Hepatocyte (in vitro differentiated cells): ENCODE data around the gene LY6G5B. TPM values are rescaled to one million over a fixed set of nuclear protein-coding genes. Genes with fewer than 3 reads are reported as not detected.

Experiments used
- DNase-seq: peaks from one replicate; pipeline ENCODE4 v3.0.0-alpha.2; 2016; ENCODE audit warnings: low spot score
- H2AFZ ChIP-seq: fragments of 200-600 bp; sonication (generic); 2 replicates; pipeline ENCODE4 v1.6.0; 2016; ENCODE audit warnings: antibody characterized with exemption, mild to moderate bottlenecking
- H3K27ac ChIP-seq: fragments of 200-600 bp; sonication (generic); 2 replicates; pipeline ENCODE4 v1.5.1; 2016; ENCODE audit warnings: mild to moderate bottlenecking
- H3K27me3 ChIP-seq: fragments of 200-600 bp; sonication (generic); 2 replicates; pipeline ENCODE4 v1.6.1; 2016
- H3K36me3 ChIP-seq: fragments of 200-600 bp; sonication (generic); replicated peaks from 2 replicates; pipeline ENCODE4 v1.5.1; 2016; ENCODE audit warnings: low read depth; ENCODE audit not compliant: insufficient read depth
- H3K4me1 ChIP-seq: fragments of 200-600 bp; sonication (generic); 2 replicates; pipeline ENCODE4 v1.5.1; 2016; ENCODE audit warnings: mild to moderate bottlenecking, moderate library complexity; ENCODE audit not compliant: insufficient read depth
- H3K4me2 ChIP-seq: fragments of 200-600 bp; sonication (generic); 2 replicates; pipeline ENCODE4 v1.6.0; 2016
- H3K4me3 ChIP-seq: fragments of 200-600 bp; sonication (generic); 2 replicates; pipeline ENCODE4 v1.5.1; 2016; ENCODE audit warnings: mild to moderate bottlenecking
- H3K79me2 ChIP-seq: fragments of 200-600 bp; sonication (generic); 2 replicates; pipeline ENCODE4 v1.6.0; 2017; ENCODE audit warnings: mild to moderate bottlenecking
- H3K9me2 ChIP-seq: fragments of 200-600 bp; sonication (generic); replicated peaks from 2 replicates; pipeline ENCODE4 v1.6.0; 2017; ENCODE audit warnings: mild to moderate bottlenecking; ENCODE audit not compliant: insufficient read depth
- H3K9me3 ChIP-seq: fragments of 200-600 bp; sonication (generic); 2 replicates; pipeline ENCODE4 v1.5.1; 2016; ENCODE audit warnings: low read depth, mild to moderate bottlenecking
- H4K20me1 ChIP-seq: fragments of 200-600 bp; sonication (generic); 2 replicates; pipeline ENCODE4 v1.6.0; 2016; ENCODE audit warnings: mild to moderate bottlenecking; ENCODE audit not compliant: insufficient read depth, poor library complexity, severe bottlenecking
- CTCF ChIP-seq: fragments of 200-600 bp; sonication (generic); IDR thresholded peaks from 2 replicates; pipeline ENCODE4 v1.5.1; 2016; ENCODE audit warnings: antibody characterized with exemption, mild to moderate bottlenecking; ENCODE audit not compliant: poor library complexity
- EZH2 ChIP-seq: fragments of 200-600 bp; sonication (generic); IDR thresholded peaks from 2 replicates; pipeline ENCODE4 v1.6.1; 2016; ENCODE audit warnings: antibody characterized with exemption, mild to moderate bottlenecking, borderline replicate concordance
- EZH2phosphoT487 ChIP-seq: fragments of 200-600 bp; sonication (generic); IDR thresholded peaks from one replicate; pipeline ENCODE4 v1.6.1; 2018; ENCODE audit warnings: antibody characterized with exemption, mild to moderate bottlenecking, low read depth, moderate library complexity; ENCODE audit not compliant: unreplicated experiment, severe bottlenecking
- WGBS: methylation state at CpG from one replicate; pipeline ENCODE4 v1.1.6; 2016; ENCODE audit warnings: low lambda C conversion rate; ENCODE audit errors: missing lambda C conversion rate; 5-methylcytosine and 5-hydroxymethylcytosine counted together
- polyA plus RNA-seq: library from polyadenylated mRNA; unstranded; fragments of >200 nt; fragmentation: Nextera tagmentation; extraction: Ambion mirVana; gene quantifications from 2 replicates; pipeline ENCODE4 v1.2.1, GENCODE V29; 2016
- total RNA-seq: library from RNA; depleted of rRNA; stranded (reverse); fragments of >200 nt; gene quantifications from 2 replicates; pipeline ENCODE4 v1.2.3, GENCODE V29; 2014

LY6G5B gene
- total and polyA plus RNA-seq, 2 experiments from 2014 or later, result 5.3 to 14.9 TPM

GRCh38 chr6:31691078-31691463, 21.3 kb downstream of the LY6G5B start:
- no peaks in the 10 kb centered on the region for H3K9me2 ChIP-seq
- peak overlapping the region; percentile 61 for H3K4me2 ChIP-seq
- no peak for TF ChIP-seq EZH2phosphoT487
- no peak for TF ChIP-seq EZH2
- no peak for TF ChIP-seq CTCF
- no peak for DNase-seq
- H4K20me1 ChIP-seq, result no peaks in the 10 kb centered on the region
- H2AFZ ChIP-seq, result no peak overlapping the region
- 89% methylated on average over 6 of the region's 6 CpGs for WGBS
- H3K9me3 ChIP-seq, result no peaks in the 10 kb centered on the region
- no peaks in the 10 kb centered on the region for H3K36me3 ChIP-seq
- no peak overlapping the region for H3K4me3 ChIP-seq
- peaks cover 6% of the 10 kb centered on the region for H3K4me1 ChIP-seq
- peak overlapping the region; percentile 94 for H3K27ac ChIP-seq
- H3K27me3 ChIP-seq, result no peaks in the 10 kb centered on the region
- no peaks in the 10 kb centered on the region for H3K79me2 ChIP-seq

- H3K4me1 ChIP-seq, result peaks cover 6% of the 10 kb centered on the region
- DNase-seq, result no peak
- H3K27ac ChIP-seq, result peak overlapping the region; percentile 94
- H2AFZ ChIP-seq, result no peak overlapping the region
- no peak for TF ChIP-seq EZH2
- no peak for TF ChIP-seq EZH2phosphoT487
- no peak for TF ChIP-seq CTCF
- no peaks in the 10 kb centered on the region for H4K20me1 ChIP-seq
- no peaks in the 10 kb centered on the region for H3K9me2 ChIP-seq
- H3K4me2 ChIP-seq, result no peak overlapping the region
- H3K9me3 ChIP-seq, result no peaks in the 10 kb centered on the region
- H3K36me3 ChIP-seq, result no peaks in the 10 kb centered on the region
- H3K79me2 ChIP-seq, result no peaks in the 10 kb centered on the region
- H3K27me3 ChIP-seq, result no peaks in the 10 kb centered on the region
- WGBS, result 96% methylated on average over 7 of the region's 12 CpGs
- H3K4me3 ChIP-seq, result no peak overlapping the region
Measured at GRCh38 chr6:31691564-31692108, 21.9 kb downstream of the LY6G5B start.

GRCh38 chr6:31692353-31692752, 22.6 kb downstream of the LY6G5B start:
- WGBS, result 90% methylated on average over 4 of the region's 4 CpGs
- TF ChIP-seq CTCF (no peak), EZH2phosphoT487 (no peak), EZH2 (no peak)
- Histone ChIP-seq H3K4me2 (no peak overlapping the region), H3K9me2 (no peaks in the 10 kb centered on the region), H3K79me2 (peaks cover 6% of the 10 kb centered on the region), H3K4me1 (peaks cover 6% of the 10 kb centered on the region), H3K9me3 (no peaks in the 10 kb centered on the region), H3K27me3 (no peaks in the 10 kb centered on the region), H4K20me1 (no peaks in the 10 kb centered on the region), H2AFZ (no peak overlapping the region), H3K27ac (no peak overlapping the region), H3K36me3 (no peaks in the 10 kb centered on the region), H3K4me3 (no peak overlapping the region)
- DNase-seq, result no peak
